Neutrophil (primary cell): ENCODE measurements around the gene ARID5B.

ENCODE experiments used
- H3K27ac ChIP-seq: fragments of 200-600 bp; sonication (generic); 2 replicates; pipeline ENCODE4 v1.5.1; 2016; ENCODE audit warnings: mild to moderate bottlenecking, moderate library complexity
- H3K27me3 ChIP-seq: fragments of 200-600 bp; sonication (generic); 2 replicates; pipeline ENCODE4 v1.6.0; 2016; ENCODE audit warnings: mild to moderate bottlenecking
- H3K36me3 ChIP-seq: fragments of 200-600 bp; sonication (generic); 2 replicates; pipeline ENCODE4 v1.5.1; 2017
- H3K4me1 ChIP-seq, 2 experiments: fragments of 200-600 bp in 1 of 2; sonication (generic) in 1 of 2; 1 replicate in 1 of 2; 2 replicates in 1 of 2; pipeline versions ENCODE4 v1.5.1 to v1.6.1; 2013 to 2016; ENCODE audit warnings: low read depth in 1 of 2, low read length in 1 of 2, mild to moderate bottlenecking in 1 of 2, moderate library complexity in 1 of 2; ENCODE audit not compliant: control insufficient read depth in 1 of 2, insufficient read depth in 1 of 2
- H3K4me3 ChIP-seq, 2 experiments: fragments of 200-600 bp in 1 of 2; sonication (generic) in 1 of 2; 1 replicate in 1 of 2; 2 replicates in 1 of 2; pipeline ENCODE4 v1.5.1; 2013 to 2016; ENCODE audit warnings: low read depth in 1 of 2, low read length in 1 of 2, mild to moderate bottlenecking in 1 of 2, moderate library complexity in 1 of 2
- H3K9me3 ChIP-seq: fragments of 200-600 bp; sonication (generic); 2 replicates; pipeline ENCODE4 v1.5.1; 2016
- CTCF ChIP-seq: fragments of 200-600 bp; sonication (generic); IDR thresholded peaks from 2 replicates; pipeline ENCODE4 v1.5.1; 2016; ENCODE audit warnings: antibody characterized with exemption

ARID5B gene

GRCh38 chr10:61899997-61900828 is 1.3 kb upstream of the ARID5B start:
- peak overlapping the region; percentile 84 to 96 for H3K4me3 ChIP-seq
- no peaks in the 10 kb centered on the region for H3K36me3 ChIP-seq
- no peaks in the 10 kb centered on the region for H3K9me3 ChIP-seq
- peak overlapping the region; percentile 72 for H3K27ac ChIP-seq
- peaks cover 68 to 70% of the 10 kb centered on the region in 2 experiments for H3K4me1 ChIP-seq
- no peak for TF ChIP-seq CTCF
- H3K27me3 ChIP-seq = peaks cover 15% of the 10 kb centered on the region

GRCh38 chr10:61901829-61902444 is 438 bp downstream of the ARID5B start:
- H3K4me3 ChIP-seq = peak overlapping the region; percentile 84 to 96
- no peak for TF ChIP-seq CTCF
- peaks cover 15% of the 10 kb centered on the region for H3K27me3 ChIP-seq
- peaks cover 64 to 69% of the 10 kb centered on the region in 2 experiments for H3K4me1 ChIP-seq
- H3K27ac ChIP-seq = peak overlapping the region; percentile 77
- H3K36me3 ChIP-seq = no peaks in the 10 kb centered on the region
- H3K9me3 ChIP-seq = no peaks in the 10 kb centered on the region

- Histone ChIP-seq H3K36me3 (no peaks in the 10 kb centered on the region), H3K9me3 (no peaks in the 10 kb centered on the region), H3K27ac (peak overlapping the region; percentile 77), H3K27me3 (peaks cover 15% of the 10 kb centered on the region), H3K4me1 (peaks cover 57 to 62% of the 10 kb centered on the region in 2 experiments), H3K4me3 (peak overlapping the region; percentile 84 to 96)
- no peak for TF ChIP-seq CTCF
Observed at GRCh38 chr10:61902445-61903220, 1.1 kb downstream of the ARID5B start.

GRCh38 chr10:61903221-61903927 is 1.9 kb downstream of the ARID5B start:
- H3K9me3 ChIP-seq = no peaks in the 10 kb centered on the region
- peak overlapping the region; percentile 77 for H3K27ac ChIP-seq
- peak overlapping the region; percentile 84 to 96 for H3K4me3 ChIP-seq
- H3K36me3 ChIP-seq = no peaks in the 10 kb centered on the region
- H3K4me1 ChIP-seq = peaks cover 55 to 56% of the 10 kb centered on the region in 2 experiments
- H3K27me3 ChIP-seq = peaks cover 11% of the 10 kb centered on the region
- peak; percentile 31 for TF ChIP-seq CTCF

- no peaks in the 10 kb centered on the region for H3K36me3 ChIP-seq
- peaks cover 55 to 56% of the 10 kb centered on the region in 2 experiments for H3K4me1 ChIP-seq
- no peaks in the 10 kb centered on the region for H3K9me3 ChIP-seq
- H3K27ac ChIP-seq = peak overlapping the region; percentile 77
- TF ChIP-seq CTCF = no peak
- peak overlapping the region; percentile 84 to 96 for H3K4me3 ChIP-seq
- H3K27me3 ChIP-seq = peaks cover 6% of the 10 kb centered on the region
Observed at GRCh38 chr10:61903928-61904344, 2.4 kb downstream of the ARID5B start.
